ENCODE measurements around the gene AJAP1.

The AJAP1 gene

GRCh38 chr1:4700801-4701200 is 46.4 kb downstream of the AJAP1 start:
- TF ChIP-seq CTCF (IDR thresholded peaks at IDR 0.05; ENCODE audit: low read depth, low read length) = no peak
- H3K27me3 ChIP-seq = no peaks in the 10 kb centered on the region
- no peaks in the 10 kb centered on the region for H3K36me3 ChIP-seq
- H3K4me3 ChIP-seq (ENCODE audit: low read depth, low read length) = no peak overlapping the region
- no peaks in the 10 kb centered on the region for H3K4me1 ChIP-seq
- H3K9me3 ChIP-seq = no peaks in the 10 kb centered on the region
- DNase-seq = no peak

- H3K9me3 ChIP-seq = no peaks in the 10 kb centered on the region
- TF ChIP-seq CTCF (IDR thresholded peaks at IDR 0.05; ENCODE audit: low read depth, low read length) = no peak
- no peak overlapping the region for H3K4me3 ChIP-seq (ENCODE audit: low read depth, low read length)
- no peak for DNase-seq
- no peaks in the 10 kb centered on the region for H3K27me3 ChIP-seq
- no peaks in the 10 kb centered on the region for H3K36me3 ChIP-seq
- no peaks in the 10 kb centered on the region for H3K4me1 ChIP-seq
These were observed 46.9 kb downstream of the AJAP1 start for GRCh38 chr1:4701276-4701675.

GRCh38 chr1:4702464-4702863 is 48.1 kb downstream of the AJAP1 start:
- no peaks in the 10 kb centered on the region for H3K9me3 ChIP-seq
- no peaks in the 10 kb centered on the region for H3K4me1 ChIP-seq
- H3K27me3 ChIP-seq = no peaks in the 10 kb centered on the region
- no peak overlapping the region for H3K4me3 ChIP-seq (ENCODE audit: low read depth, low read length)
- no peak for DNase-seq
- TF ChIP-seq CTCF (IDR thresholded peaks at IDR 0.05; ENCODE audit: low read depth, low read length) = no peak
- no peaks in the 10 kb centered on the region for H3K36me3 ChIP-seq

- no peak for DNase-seq
These were observed 48.5 kb downstream of the AJAP1 start for GRCh38 chr1:4702932-4703331.

GRCh38 chr1:4703646-4704045 is 49.2 kb downstream of the AJAP1 start:
- TF ChIP-seq CTCF (IDR thresholded peaks at IDR 0.05; ENCODE audit: low read depth, low read length) = no peak
- H3K9me3 ChIP-seq = no peaks in the 10 kb centered on the region
- no peak overlapping the region for H3K4me3 ChIP-seq (ENCODE audit: low read depth, low read length)
- H3K36me3 ChIP-seq = no peaks in the 10 kb centered on the region
- H3K27me3 ChIP-seq = no peaks in the 10 kb centered on the region
- H3K4me1 ChIP-seq = no peaks in the 10 kb centered on the region
- DNase-seq = no peak

More at GRCh38 chr1:4702932-4703331, 48.5 kb downstream of the AJAP1 start:
- Histone ChIP-seq H3K4me1 (no peaks in the 10 kb centered on the region), H3K36me3 (no peaks in the 10 kb centered on the region), H3K27me3 (no peaks in the 10 kb centered on the region), H3K4me3 (ENCODE audit: low read depth, low read length) (no peak overlapping the region), H3K9me3 (no peaks in the 10 kb centered on the region)
- no peak for TF ChIP-seq CTCF (IDR thresholded peaks at IDR 0.05; ENCODE audit: low read depth, low read length)

GRCh38 chr1:4708840-4709507 is 54.6 kb downstream of the AJAP1 start:
- no peak for DNase-seq
- no peak for TF ChIP-seq CTCF (IDR thresholded peaks at IDR 0.05; ENCODE audit: low read depth, low read length)
- H3K36me3 ChIP-seq = no peaks in the 10 kb centered on the region
- H3K27me3 ChIP-seq = no peaks in the 10 kb centered on the region
- no peaks in the 10 kb centered on the region for H3K4me1 ChIP-seq
- H3K4me3 ChIP-seq (ENCODE audit: low read depth, low read length) = no peak overlapping the region
- H3K9me3 ChIP-seq = no peaks in the 10 kb centered on the region
